ENCODE measurements around the gene USP10. TPM values are rescaled to one million over a fixed set of nuclear protein-coding genes. Genes with fewer than 3 reads are reported as not detected.
"Not testable (repeated sequence)": the region's sequence is repeated elsewhere in the genome, so short reads cannot be mapped to it uniquely, and the experiment has no call there.

The USP10 gene
- total RNA-seq, 1 donor from 2014 or later = 128 TPM

DNA sequence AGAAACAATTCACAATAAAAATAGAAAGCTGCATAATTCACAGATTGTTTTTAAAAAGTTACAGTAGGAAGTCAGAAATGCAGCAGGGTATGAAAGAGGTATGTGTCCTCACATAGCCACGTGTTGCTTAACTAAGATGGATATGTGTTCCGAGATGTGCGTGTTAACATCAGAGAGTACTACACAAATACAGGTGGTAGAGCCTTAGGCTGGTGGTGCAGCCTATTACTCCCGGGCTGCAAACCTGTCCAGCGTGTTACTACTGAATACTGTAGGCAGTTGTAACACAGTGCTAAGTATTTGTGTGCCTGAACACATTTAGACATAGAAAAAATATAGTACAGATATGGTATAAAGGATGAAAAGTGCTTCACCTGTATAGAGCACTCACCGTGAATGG lies 46.4 kb downstream of the USP10 start:
- Mint-ChIP-seq H3K27me3 (ENCODE audit: low read depth) (no peaks in the 10 kb centered on the region), H3K4me3 (no peak overlapping the region), H3K9me3 (no peaks in the 10 kb centered on the region), H3K27ac (no peak overlapping the region), H3K4me1 (peaks cover 16% of the 10 kb centered on the region), H3K36me3 (peaks cover 11% of the 10 kb centered on the region)
- DNase-seq (ENCODE audit: low spot score in 2 of 2, unreplicated experiment in 2 of 2) = no peak
- no peak for TF ChIP-seq CTCF (IDR thresholded peaks at IDR 0.05; ENCODE audit: unreplicated experiment)

DNA sequence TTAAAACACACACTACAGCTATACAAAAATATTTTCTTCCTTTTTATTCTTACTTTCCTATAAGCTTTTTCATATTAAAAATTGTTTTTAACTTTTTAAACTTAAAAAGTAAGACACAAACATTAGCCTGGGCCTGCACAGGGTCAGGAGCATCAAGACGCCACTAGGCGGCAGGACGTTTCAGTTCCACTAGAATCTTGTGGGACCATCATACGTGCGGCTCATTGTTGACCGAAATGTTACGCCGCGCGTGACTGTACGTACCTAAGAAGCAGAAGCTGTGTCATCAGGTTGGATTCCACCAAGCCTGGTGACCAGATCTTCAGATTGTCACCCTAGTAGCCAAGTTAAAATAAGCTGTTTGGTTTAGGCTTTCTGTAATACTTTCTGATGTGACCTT lies 47.1 kb downstream of the USP10 start:
- no peak overlapping the region for H3K4me3 Mint-ChIP-seq
- no peaks in the 10 kb centered on the region for H3K9me3 Mint-ChIP-seq
- TF ChIP-seq CTCF (IDR thresholded peaks at IDR 0.05; ENCODE audit: unreplicated experiment) = no peak
- H3K27ac Mint-ChIP-seq = no peak overlapping the region
- DNase-seq (ENCODE audit: low spot score in 2 of 2, unreplicated experiment in 2 of 2) = no peak
- no peaks in the 10 kb centered on the region for H3K27me3 Mint-ChIP-seq (ENCODE audit: low read depth)
- H3K4me1 Mint-ChIP-seq = peaks cover 13% of the 10 kb centered on the region
- peaks cover 11% of the 10 kb centered on the region for H3K36me3 Mint-ChIP-seq

- not testable (repeated sequence) for H3K4me3 Mint-ChIP-seq; DNase-seq (ENCODE audit: low spot score in 2 of 2, unreplicated experiment in 2 of 2); H3K9me3 Mint-ChIP-seq; H3K4me1 Mint-ChIP-seq; H3K27me3 Mint-ChIP-seq (ENCODE audit: low read depth); H3K27ac Mint-ChIP-seq
- H3K36me3 Mint-ChIP-seq = peaks cover 11% of the 10 kb centered on the region
Measured at GRCh38 chr16:84748247-84748646, 48.4 kb downstream of the USP10 start.

DNA sequence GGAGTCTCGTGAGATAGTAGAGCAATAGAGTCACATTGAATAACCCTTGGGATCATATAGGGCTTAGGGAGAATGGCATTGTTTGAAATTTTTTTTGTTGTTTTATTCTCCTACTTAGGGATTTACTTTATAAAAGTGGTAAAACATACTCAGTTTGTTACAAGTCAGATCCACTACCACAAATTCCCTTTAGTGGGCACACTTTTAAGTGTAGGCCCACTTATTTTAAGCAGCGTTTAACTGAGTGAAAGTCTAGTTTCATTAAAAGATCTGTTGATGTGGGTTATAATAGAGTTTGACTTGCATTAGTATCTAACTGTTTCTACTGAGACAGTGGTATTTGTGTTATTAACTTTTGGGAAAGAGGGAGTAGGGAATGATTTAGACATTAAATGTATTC lies 49.3 kb downstream of the USP10 start:
- DNase-seq (ENCODE audit: low spot score in 2 of 2, unreplicated experiment in 2 of 2) = no peak
- Mint-ChIP-seq H3K36me3 (peaks cover 11% of the 10 kb centered on the region), H3K4me3 (no peak overlapping the region), H3K9me3 (no peaks in the 10 kb centered on the region), H3K27ac (no peak overlapping the region), H3K27me3 (ENCODE audit: low read depth) (no peaks in the 10 kb centered on the region), H3K4me1 (peaks cover 13% of the 10 kb centered on the region)
- TF ChIP-seq CTCF (IDR thresholded peaks at IDR 0.05; ENCODE audit: unreplicated experiment) = no peak

DNA sequence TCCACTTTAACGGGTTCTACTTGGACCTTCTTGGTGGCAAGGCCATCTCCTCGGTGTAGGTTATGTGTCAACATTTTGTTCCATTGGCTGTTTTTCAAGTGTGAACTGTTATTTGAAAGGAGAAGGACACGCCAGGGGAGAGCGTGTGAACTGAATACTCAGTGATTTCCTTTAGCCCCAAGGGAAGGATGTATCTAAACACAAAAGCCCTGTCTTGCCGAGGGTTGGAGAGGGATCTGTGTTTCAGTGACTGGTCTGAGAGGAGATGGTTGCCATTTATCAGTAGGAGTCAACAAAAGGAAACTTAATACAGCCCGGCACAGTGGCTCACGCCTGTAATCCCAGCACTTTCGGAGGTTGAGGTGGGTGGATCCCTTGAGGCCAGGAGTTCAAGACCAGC lies 50.0 kb downstream of the USP10 start:
- H3K4me3 Mint-ChIP-seq = no peak overlapping the region
- no peaks in the 10 kb centered on the region for H3K9me3 Mint-ChIP-seq
- DNase-seq (ENCODE audit: low spot score in 2 of 2, unreplicated experiment in 2 of 2) = no peak
- H3K27ac Mint-ChIP-seq = peak overlapping the region; percentile 40
- H3K27me3 Mint-ChIP-seq (ENCODE audit: low read depth) = no peaks in the 10 kb centered on the region
- peaks cover 21% of the 10 kb centered on the region for H3K4me1 Mint-ChIP-seq
- peaks cover 7% of the 10 kb centered on the region for H3K36me3 Mint-ChIP-seq
- no peak for TF ChIP-seq CTCF (IDR thresholded peaks at IDR 0.05; ENCODE audit: unreplicated experiment)

GRCh38 chr16:84750575-84750974 lies 50.8 kb downstream of the USP10 start:
- no peak for TF ChIP-seq CTCF (IDR thresholded peaks at IDR 0.05; ENCODE audit: unreplicated experiment)
- H3K36me3 Mint-ChIP-seq = peaks cover 3% of the 10 kb centered on the region
- H3K9me3 Mint-ChIP-seq = no peaks in the 10 kb centered on the region
- H3K27ac Mint-ChIP-seq = no peak overlapping the region
- H3K4me3 Mint-ChIP-seq = no peak overlapping the region
- peaks cover 28% of the 10 kb centered on the region for H3K4me1 Mint-ChIP-seq
- no peaks in the 10 kb centered on the region for H3K27me3 Mint-ChIP-seq (ENCODE audit: low read depth)
- DNase-seq (ENCODE audit: low spot score in 2 of 2, unreplicated experiment in 2 of 2) = no peak

Measured in mesothelial cell of epicardium (in vitro differentiated cells).